Measurements from ENCODE around the gene FAM184B.
"Not testable (repeated sequence)": the region's sequence is repeated elsewhere in the genome, so short reads cannot be mapped to it uniquely, and the experiment has no call there.

Gene FAM184B

DNA sequence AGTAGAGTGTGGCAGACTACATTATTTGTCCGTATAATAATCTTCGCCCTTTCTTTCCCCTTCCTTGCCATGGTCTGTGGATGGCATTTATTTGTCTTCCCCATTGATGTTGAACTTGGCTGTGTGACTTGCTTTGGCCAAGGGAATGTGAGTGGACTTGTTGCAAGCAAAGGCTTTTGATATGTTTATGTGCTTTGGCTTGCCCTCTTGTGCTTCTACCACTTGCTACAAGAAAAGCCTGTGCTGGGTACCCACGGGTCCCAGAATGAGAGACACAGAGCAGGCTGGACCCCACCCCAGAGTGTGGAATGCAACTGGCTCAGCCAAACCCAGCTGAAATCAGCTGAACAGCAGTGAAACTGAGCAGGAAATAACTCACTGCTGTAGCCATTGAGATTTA lies 63.0 kb downstream of the FAM184B start:
- DNase-seq (ENCODE audit: low spot score): no peak

DNA sequence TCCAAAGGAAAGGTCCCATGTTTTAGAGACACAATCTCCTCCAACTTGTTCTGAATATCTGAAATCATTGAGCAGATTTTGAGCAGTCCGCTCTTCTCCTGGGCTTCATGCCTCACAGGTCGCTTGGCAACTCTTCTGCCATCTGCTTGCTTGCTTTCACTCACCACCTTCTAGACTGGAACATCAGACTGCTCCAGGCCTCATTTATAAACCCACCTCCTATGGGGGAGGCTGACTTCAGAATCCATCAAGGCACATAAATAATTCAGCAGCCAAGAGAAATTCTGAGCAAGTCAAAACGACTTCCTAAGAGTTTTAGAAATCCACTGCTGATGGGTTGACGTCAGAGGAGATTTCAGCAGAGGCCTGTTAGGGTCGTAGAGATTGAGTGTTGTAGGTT lies 64.1 kb downstream of the FAM184B start:
- no peak for DNase-seq (ENCODE audit: low spot score)

DNA sequence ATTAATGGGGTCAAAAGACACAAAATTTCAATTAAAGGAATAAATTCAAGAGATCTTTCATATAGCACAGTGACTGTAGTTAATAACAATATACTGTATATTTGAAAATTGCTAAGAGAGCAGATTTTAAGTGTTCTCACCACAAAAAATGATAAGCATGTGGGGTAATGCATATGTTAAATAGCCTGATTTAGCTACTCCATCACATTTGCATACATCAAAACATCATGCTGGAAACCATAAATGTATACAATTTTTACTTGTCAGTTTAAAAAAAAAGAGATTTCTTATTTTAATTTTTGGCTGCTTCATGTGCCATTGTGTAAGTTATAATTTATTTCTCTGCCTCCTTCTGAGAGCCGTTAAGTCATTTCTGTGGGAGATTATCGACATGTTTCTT lies 65.9 kb downstream of the FAM184B start:
- no peak for DNase-seq (ENCODE audit: low spot score)

DNA sequence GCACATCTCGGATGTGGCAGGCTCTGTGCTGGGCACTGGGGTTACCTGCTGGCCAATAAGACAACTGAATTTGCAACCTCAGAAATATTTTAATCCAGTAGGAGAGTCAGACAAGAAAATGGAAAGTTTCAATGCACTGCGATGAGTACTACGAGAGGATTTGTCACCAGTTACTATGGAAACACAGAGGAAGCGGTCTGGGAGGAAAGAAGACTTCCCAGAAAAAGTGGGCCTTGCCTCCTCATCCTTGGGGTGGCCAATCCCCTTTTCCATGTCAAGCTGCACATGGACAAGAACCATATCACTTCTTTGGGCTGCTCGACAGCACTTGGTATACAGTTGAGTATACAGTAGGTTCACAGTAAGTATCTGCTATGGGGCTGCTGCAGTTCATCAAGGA lies 67.6 kb downstream of the FAM184B start:
- no peak for DNase-seq (ENCODE audit: low spot score)

DNA sequence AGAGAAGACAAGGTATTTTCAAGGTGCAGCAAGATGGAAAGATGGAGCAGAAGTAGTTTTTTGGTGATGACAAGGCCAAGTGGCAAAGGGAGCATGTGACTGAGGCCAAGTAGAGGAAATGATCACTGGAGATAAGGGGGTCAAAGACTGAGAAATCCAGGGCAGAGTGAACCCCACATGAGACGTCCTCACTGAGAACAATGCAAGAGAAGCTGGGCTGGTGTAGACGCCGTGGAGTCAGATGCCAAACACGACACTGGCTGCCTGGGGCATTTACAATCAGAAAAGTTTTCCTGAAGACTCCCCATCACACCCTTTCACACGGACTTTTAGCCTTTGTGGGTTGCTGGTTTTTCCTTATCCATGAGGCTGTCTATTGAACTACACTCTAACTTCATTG lies 69.3 kb downstream of the FAM184B start:
- DNase-seq (ENCODE audit: low spot score): no peak

DNA sequence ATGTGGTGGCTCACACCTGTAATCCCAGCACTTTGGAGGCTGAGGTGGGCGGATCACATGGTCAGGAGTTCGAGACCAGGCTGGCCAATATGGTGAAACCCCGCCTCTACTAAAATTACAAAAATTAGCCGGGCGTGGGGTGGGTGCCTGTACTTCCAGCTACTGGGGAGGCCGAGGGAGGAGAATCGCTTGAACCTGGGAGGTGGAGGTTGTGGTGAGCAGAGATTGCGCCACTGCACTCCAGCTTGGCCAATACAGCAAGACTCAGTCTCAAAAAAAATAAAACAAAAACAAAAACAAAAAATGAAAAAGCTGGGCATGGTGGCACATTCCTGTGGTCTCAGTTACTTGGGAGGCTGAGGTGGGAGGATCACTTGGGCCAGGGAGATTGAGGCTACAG lies 70.2 kb downstream of the FAM184B start:
- not testable (repeated sequence) for DNase-seq (ENCODE audit: low spot score)

DNA sequence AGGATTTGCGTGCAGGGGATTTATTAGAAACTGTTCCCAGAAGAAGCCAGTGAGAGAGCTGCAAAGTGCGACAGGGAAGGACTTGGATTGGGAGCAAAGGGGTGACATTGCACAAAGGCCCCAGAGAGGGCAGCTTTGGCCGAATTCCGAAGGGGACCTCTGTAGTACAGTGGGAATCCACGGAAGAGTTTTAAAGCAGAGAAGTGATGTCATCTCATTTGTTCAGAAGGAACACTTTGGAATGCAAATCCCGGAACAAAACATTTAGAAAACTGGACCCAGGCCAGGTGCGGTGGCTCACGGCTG lies 71.7 kb downstream of the FAM184B start:
- DNase-seq (ENCODE audit: low spot score): no peak

DNA sequence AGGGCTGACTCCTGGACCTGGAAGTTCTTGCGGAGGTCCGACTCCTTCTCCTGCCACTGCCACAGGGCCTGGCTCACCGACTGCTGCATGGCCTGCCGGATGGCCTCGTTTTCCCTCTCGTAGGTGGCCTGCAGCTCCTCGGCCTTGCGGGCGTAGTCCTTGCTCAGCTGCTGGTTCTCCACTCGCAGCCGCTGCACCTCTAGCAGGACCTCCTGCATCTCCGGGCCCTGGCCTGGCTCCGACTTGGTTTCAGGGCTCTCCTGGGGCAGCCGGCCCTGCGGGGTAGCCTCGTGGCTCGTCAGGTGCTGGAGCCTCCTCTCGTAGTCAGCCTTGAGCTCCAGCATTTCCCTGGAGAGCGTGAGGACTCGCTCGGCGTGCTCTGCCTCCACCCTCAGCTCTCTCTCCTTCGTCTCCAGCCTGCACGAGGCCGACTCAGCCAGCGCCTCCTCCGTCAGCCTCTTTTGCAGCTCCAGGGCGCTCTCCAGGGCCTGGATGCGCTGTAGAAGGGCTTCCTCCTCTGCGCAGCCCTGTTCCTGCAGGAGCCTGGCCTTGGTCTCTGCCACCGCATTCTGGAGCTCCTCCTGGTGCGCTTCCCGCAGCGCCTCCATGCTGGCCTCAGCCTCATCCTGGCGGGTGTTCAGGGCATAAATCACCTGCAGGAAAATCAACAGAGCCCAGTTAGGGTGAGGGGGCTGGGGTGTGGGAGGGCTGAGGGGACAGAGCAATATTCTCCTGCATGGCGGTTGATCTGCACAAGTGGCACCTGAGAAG lies 72.2 kb downstream of the FAM184B start:
- DNase-seq (ENCODE audit: low spot score): no peak

DNA sequence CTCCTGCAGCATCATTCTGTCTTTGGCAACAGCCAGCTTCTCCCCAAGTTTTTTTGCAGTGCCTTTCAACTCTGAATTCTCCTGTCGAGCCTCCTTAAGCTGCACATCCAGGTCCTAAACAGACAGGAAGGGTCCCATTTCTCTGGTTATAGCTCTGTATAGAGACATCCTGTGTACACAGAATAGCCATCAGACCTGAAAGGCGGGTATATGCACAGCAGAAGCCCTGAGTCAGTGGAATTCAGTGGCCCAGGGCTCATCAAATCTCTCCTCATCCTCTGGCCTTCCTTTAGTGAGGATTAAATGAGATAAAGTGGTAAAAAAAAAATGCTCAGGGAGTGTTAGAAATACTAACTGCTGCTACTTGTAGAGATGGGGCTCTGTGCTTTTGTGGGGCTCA lies 73.8 kb downstream of the FAM184B start:
- no peak for DNase-seq (ENCODE audit: low spot score)

DNA sequence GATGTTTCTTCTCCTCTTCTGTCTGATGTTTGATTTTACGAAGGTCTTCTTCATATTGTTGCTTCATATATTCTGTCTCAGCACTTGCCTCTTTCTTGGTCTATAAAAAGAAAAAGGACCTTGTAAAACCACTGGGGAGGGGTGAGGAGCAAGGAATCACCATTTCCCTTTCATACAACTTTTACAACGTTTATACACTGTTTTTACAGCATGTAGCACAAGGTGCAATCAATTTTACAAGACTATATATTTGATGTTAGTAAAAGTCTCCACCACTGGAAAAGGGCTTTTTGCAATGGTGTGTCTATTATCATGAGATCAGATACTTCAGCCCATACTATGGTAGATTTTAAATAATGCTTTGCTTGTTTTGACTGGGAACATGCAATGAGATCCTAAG lies 76.3 kb downstream of the FAM184B start:
- no peak for DNase-seq (ENCODE audit: low spot score)

DNA sequence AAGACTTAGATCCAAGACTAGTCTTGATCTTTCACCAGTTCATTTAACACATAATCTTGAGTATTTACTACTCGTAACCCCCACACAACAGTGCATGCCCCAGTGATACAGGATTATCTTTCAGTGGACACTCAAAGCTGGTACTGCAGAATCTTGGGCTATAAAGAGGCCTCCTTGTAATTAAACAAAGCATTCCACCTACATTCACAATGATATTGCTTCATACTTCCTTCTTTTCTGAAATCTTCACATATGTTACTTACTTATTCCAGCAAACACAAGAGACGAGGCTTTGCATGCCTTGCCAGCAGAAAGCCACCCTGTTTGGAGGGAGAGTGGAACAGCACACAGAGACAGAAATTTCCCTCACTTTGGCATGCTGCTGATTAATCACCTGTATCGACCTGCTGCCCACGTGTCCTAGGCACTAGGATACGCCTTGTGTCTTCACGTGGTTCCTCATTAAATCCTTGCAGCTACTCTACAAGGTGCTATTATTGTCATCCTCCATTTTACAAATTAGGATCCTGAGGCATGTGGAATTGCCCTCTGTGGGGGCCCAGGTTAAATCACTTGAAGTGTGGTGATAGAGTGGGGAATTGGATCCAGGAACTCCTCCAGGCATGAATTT lies 77.3 kb downstream of the FAM184B start:
- no peak for DNase-seq (ENCODE audit: low spot score)

DNA sequence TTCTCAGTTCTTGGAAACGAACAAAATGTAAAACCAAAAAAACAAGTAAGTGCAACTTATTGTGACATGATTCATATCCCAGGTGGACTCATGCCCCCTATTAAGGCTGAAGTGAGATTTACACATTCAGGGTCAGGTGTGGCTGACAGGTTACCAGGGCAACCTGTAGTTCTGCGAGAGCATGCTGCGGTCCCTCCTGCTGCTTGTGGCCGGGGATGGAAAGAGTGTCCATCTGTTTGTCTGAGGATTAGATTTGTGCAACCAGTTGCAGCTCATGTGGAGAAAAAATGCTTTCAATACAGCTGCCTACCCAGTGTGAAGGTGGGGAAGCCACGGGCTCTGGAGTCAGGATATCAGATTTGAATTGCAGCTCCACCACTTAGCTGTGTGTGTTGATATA lies 78.8 kb downstream of the FAM184B start:
- DNase-seq (ENCODE audit: low spot score): no peak

DNA sequence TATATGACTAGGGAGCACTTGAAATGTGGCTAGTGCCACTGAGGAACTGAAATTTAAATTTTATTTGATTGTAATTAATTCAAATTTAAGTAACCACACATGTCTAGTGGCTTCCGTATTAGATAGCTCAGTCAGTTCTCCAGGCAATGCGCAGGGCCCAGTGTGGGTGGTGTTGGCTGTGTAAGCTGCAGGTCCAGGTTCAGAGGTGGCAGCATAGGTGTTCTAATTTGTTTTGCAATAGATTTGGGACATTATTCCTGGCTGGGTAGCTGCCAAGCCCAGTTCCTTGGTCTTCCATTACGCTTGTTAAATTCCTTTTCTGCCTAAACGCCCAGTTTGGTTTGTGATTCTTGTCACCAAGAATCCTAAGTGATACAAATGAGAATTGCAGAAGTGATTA lies 79.5 kb downstream of the FAM184B start:
- no peak for DNase-seq (ENCODE audit: low spot score)

DNA sequence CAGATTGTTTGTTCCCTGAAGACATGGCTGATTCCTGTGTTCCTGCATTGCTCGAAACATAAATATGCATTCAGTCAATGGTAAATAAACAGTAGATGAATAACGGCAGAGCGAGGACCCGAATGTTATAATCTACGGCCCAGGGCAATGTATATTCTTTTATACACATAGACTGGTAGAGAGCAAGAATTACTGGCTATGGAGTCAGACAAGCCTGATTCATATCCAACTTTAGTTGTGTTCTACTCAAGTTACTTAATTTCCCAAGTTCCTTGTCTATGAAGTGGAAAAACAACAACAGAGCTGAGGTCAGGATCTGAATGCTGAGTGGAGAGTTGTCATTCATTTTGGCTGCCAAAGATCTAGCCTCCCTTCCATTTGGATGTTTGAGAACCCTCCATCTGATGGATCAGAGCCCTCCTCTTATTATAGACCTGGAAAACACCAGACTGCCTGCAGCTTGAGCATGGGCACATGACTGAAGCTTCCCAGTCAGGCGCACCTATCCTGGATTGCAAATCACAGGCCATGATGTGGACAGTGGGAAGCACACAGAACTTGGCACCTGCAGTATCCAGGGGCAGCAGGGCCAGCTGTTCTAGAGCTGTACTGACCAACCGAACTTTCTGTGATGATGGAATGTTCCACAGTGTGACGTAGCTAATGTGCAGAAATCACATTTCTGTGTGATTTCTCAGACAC lies 80.1 kb downstream of the FAM184B start:
- no peak for DNase-seq (ENCODE audit: low spot score)

DNA sequence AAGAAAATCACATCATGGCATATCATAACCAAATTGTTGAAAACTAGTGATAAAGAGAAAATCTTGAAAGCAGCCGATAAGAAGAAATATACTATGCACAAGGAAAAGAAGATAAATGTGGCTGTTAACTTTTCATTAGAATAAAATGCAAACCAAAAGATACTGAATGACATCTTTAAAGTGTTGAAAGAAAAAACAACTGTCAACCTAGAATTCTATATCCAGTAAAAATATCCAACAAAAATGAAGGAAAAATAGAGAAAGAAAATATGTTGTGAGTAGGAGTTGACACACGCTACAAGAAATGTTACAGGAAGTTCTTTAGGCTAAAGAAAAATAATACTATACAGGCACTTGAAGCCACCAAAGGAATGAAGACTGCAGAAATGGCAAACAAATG lies 82.0 kb downstream of the FAM184B start:
- no peak for DNase-seq (ENCODE audit: low spot score)

DNA sequence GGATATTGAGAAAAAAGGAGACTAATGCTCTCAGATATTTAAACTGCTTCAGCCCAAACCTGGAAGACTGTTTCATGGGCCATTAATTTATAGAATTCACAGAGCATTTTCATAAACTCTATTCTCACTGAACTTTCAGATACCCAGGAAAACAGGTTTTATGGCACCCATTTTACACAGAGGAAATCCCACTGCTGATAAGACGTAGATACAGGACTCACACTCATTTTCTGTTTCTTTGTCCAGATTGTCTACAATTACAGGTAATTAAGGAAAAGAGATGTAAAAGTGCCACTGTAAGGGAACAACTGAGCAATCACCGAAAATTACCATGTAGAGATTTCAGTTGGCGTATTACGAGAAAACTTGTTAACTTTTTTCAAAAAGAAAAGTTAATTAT lies 83.3 kb downstream of the FAM184B start:
- no peak for DNase-seq (ENCODE audit: low spot score)

DNA sequence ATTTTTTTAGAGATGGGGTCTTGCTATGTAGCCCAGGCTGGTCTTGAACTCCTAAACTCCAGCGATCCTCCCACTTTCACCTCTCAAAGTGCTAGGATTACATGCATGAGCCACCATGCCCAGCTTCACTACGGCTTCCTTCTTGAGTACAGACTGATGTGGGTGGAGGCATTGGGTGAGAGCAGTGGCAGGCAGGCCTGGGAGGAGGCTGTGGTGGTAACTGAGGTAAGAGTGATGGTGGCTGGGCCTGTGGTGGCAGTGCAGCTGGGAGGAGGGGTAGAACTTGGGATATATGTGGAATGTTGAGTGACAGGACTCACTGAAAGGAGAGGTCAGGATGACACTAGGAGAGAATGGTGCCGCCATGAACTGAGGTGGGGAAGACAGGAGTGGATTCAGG lies 86.1 kb downstream of the FAM184B start:
- no peak for DNase-seq (ENCODE audit: low spot score)

DNA sequence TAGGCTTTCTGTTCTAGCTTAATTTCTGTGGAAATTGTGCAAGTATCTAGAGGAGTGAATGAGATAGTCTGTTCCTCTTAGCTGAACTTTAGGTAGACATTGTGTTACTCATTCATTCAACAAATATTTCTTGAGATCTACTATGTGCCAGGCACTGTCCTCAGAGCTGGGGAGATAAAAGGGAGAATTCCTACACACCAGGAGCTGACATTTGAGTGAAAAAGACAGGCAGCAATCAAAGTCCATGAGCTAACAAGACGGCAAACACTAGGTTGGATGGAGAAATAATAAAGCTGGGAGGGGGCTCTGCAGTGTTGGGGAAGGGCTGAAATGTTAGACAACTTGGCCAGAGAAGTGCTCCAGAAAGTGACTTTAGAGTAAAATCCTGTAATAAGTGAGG lies 86.9 kb downstream of the FAM184B start:
- DNase-seq (ENCODE audit: low spot score): no peak

DNA sequence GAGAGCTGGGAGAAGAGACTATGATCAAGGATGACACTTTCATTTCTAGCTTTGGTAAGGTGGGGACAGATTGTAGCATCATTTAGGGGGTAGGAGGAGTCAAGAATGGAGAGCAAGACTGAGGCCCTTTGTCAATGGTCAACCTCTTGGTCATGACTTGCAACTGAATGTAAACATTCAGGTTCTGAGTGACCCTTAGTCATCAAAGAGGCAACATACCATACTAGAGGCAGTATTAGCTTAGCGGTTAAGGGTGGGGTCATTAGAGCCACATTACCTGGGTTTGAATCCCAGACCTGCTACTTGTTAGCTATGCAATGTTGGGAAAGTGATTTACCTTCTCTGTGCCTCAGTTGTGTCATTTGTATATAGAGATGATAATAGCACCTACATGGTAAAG lies 90.5 kb downstream of the FAM184B start:
- DNase-seq (ENCODE audit: low spot score): no peak

DNA sequence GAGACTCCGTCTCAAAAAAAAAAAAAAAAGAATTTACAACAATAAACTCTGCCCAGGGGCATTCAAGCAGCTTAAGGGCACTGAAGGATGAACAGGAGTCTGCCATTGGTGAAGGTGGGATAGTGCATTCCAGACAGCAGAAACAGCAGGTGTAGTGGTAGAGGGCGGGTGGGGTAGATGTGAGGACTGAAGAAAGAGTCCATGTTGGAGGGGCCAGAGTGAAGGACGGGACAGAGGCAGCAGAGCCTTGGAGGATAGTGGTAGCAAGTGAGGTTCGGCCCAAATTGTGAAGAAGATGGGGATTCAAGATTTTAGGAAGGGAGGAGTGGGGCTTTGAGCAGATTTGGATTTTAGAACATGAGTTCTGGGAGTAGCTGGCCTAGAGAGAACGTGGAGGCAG lies 91.3 kb downstream of the FAM184B start:
- DNase-seq (ENCODE audit: low spot score): no peak

DNA sequence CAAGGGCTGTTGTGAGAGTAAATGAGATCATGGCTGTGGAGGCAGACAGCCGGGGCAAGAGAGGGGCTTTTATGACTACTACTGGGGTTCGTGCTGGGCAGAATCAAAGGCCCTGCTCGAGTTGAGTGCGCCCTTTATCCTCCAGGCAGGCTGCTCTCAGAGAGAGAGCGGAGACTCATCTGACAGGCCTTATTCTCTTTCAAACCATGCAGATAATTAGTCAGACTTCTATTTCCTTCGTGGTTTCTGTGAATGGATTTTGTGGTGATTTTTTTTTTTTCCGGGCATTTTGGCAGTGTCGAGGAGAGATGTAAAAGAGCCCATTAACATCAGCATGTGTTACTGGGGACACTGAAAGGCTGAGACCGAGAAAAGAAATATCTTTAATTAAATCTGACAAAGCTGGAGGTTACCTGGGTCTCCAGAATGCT lies 93.4 kb downstream of the FAM184B start:
- no peak for DNase-seq (ENCODE audit: low spot score)

DNA sequence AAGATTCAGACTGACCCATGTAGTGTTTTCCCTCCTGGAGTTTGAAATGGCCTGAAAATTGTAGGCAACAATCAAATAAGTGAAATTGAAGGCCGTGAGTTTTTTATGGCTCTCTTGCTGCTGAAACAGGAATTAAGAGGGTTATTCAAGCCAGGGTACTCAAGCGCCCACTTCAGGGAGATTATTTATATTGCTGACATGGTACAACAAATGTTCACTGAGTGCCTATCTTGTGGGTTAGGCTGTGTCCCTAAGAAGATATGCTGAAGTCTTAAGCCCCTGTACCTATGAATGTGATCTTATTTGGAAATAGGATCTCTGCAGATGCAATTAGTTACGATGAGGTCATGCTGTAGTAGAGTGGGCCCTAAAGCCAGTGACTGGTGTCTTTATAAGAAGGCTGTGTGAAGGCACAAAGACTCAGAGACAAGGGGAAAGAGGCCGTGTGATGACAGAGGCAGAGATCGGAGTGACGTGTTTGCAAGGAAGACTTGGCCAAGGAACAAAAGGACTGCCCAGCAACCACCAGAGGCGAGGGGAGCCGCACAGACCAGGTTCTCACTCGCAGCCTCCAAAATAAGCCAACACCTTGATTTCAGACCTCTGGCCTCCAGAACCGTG lies 94.1 kb downstream of the FAM184B start:
- DNase-seq (ENCODE audit: low spot score): no peak

DNA sequence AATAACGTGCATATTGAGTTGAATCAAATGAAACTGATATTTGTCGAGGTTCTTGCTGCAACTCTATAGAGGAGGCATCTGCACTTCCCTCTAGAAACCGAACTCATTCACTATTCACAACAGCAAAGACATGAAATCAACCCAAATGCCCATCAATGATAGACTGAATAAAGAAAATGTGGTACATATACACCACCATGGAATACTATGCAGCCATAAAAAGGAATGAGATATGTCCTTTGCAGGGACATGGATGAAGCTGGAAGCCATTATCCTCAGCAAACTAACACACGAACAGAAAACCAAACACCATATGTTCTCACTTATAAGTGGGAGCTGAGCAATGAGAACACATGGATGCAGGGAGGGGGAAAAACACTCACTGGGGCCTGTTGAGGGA lies 96.8 kb downstream of the FAM184B start:
- DNase-seq (ENCODE audit: low spot score): not testable (repeated sequence)
